ENCODE measurements around the gene KIAA1549. TPM values are rescaled to one million over a fixed set of nuclear protein-coding genes. Genes with fewer than 3 reads are reported as not detected.
A peak's percentile ranks its signal among the peaks of the same experiment; 100 is the strongest.

Gene KIAA1549
- total and polyA plus RNA-seq, 9 donors: 1.2 to 5.0 (median 3.6) TPM

DNA sequence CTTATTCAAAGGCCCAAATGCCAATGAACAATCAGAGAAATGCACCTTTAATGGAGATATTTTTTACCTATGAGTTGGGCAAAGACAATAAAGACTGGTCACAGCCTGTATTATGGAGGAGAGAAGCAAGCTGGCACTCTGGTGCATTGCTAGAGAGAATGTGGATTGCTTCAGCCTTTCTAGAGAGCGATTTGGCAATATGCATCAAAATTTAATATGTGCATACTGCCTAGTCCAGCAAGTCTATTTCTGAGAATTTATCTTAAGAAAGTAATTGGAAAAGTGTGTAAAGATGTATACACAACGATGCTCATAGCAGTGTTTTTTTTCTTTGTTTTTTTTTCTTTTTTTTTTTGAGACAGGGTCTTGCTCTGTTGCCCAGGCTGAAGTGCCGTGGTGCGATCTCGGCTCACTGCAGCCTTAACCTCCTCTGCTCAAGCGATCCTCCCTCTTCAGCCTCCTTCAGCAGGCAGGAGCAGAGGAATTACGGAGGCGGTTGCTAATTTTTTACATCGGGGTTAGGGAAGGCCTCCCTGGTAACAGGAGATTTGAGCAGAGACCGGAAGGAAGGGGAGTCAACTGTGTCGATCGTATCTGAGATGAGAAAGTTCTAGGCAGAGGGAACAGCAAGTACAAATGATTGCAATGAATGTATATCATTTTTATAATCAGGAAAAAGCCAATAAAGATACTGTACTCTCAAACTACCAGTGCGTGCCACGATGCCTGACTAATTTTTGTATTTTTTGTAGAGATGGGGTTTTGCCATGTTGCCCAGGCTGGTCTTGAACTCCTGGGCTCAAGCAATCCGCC, 16.4 kb downstream of the KIAA1549 start:
- Histone ChIP-seq H3K27ac (no peak overlapping the region), H3K4me3 (no peak overlapping the region), H3K9me3 (no peaks in the 10 kb centered on the region), H3K4me1 (ENCODE audit: insufficient read depth) (peaks cover 4% of the 10 kb centered on the region), H3K27me3 (no peaks in the 10 kb centered on the region), H3K36me3 (no peaks in the 10 kb centered on the region)
- intact Hi-C loops (cut with DNase I): no loop called here
- 91 to 92% (median 91%) methylated on average over 15 of the region's 15 CpGs for WGBS, 3 donors
- TF ChIP-seq, protein P1, sequence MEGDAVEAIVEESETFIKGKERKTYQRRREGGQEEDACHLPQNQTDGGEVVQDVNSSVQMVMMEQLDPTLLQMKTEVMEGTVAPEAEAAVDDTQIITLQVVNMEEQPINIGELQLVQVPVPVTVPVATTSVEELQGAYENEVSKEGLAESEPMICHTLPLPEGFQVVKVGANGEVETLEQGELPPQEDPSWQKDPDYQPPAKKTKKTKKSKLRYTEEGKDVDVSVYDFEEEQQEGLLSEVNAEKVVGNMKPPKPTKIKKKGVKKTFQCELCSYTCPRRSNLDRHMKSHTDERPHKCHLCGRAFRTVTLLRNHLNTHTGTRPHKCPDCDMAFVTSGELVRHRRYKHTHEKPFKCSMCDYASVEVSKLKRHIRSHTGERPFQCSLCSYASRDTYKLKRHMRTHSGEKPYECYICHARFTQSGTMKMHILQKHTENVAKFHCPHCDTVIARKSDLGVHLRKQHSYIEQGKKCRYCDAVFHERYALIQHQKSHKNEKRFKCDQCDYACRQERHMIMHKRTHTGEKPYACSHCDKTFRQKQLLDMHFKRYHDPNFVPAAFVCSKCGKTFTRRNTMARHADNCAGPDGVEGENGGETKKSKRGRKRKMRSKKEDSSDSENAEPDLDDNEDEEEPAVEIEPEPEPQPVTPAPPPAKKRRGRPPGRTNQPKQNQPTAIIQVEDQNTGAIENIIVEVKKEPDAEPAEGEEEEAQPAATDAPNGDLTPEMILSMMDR (IDR thresholded peaks at IDR 0.05): no peak
- TF ChIP-seq POLR2A (IDR thresholded peaks at IDR 0.05): no peak
- TF ChIP-seq EP300 (IDR thresholded peaks at IDR 0.05): no peak
- no peak for DNase-seq

DNA sequence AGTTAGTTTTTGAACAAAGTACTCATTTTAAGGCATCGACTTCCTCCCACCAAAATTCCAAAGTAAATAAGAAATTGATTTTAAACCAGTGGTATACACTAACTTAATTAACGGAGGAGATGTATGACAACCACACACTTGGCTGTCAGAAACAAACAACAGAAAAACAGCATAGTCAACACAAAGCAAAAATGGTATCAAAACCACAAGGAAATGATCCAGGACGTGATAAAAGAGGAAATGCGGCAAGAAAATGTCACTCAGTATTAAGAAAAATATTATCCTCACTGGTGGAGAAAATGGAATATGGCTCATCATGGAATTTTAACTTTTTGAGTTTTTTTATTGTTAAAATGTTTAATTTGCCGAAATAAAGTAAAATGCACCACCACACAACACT, 17.5 kb downstream of the KIAA1549 start:
- Histone ChIP-seq H3K4me1 (ENCODE audit: insufficient read depth) (peaks cover 4% of the 10 kb centered on the region), H3K27ac (no peak overlapping the region), H3K27me3 (no peaks in the 10 kb centered on the region), H3K4me3 (no peak overlapping the region), H3K9me3 (no peaks in the 10 kb centered on the region), H3K36me3 (no peaks in the 10 kb centered on the region)
- 83 to 94% (median 85%) methylated on average over 5 of the region's 5 CpGs for WGBS, 3 donors
- DNase-seq: no peak
- intact Hi-C loops (cut with DNase I): no loop called here
- no peak for TF ChIP-seq POLR2A (IDR thresholded peaks at IDR 0.05)
- TF ChIP-seq, protein P1 (IDR thresholded peaks at IDR 0.05): no peak
- TF ChIP-seq EP300 (IDR thresholded peaks at IDR 0.05): no peak

DNA sequence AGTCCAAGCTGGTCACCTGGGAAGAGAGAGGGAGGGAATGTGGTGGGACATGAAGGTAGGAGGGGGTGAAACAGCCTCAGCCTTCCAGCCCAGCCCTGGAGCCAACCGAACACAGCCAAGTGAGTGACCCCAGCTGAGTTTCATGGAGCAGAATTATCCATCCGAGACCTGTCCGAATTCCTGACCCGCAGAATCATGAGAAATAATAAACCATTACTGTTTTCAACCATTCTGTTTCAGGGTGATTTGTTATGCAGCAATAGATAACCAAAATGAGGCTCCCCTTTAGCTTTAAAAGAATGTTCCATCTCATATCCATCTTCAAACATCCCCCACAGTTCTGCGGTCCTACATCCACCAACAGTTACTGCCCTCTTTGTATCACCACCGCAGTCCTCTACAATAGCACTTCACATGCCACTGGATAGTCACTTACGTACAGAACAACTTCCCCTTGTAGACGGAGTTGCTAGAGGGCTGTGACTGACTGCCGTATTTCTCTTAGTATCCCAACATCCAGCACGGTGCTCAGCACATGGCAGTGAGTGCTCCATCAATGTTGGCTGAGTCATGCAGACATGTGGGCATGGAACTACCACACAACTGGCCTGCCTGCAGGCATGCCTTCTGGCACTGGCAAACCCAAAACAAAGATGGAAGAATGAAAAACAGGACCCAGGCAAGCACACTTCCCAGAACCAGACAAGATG, 18.5 kb downstream of the KIAA1549 start:
- no peak overlapping the region for H3K4me3 ChIP-seq
- intact Hi-C loops (cut with DNase I): no loop called here
- no peak for DNase-seq
- 88 to 92% (median 90%) methylated on average over 10 of the region's 10 CpGs for WGBS, 3 donors
- H3K27ac ChIP-seq: no peak overlapping the region
- H3K4me1 ChIP-seq (ENCODE audit: insufficient read depth): peaks cover 4% of the 10 kb centered on the region
- H3K9me3 ChIP-seq: no peaks in the 10 kb centered on the region
- no peaks in the 10 kb centered on the region for H3K36me3 ChIP-seq
- H3K27me3 ChIP-seq: no peaks in the 10 kb centered on the region
- TF ChIP-seq, protein P1 (IDR thresholded peaks at IDR 0.05): no peak
- TF ChIP-seq POLR2A (IDR thresholded peaks at IDR 0.05) (no peak), EP300 (IDR thresholded peaks at IDR 0.05) (no peak)

DNA sequence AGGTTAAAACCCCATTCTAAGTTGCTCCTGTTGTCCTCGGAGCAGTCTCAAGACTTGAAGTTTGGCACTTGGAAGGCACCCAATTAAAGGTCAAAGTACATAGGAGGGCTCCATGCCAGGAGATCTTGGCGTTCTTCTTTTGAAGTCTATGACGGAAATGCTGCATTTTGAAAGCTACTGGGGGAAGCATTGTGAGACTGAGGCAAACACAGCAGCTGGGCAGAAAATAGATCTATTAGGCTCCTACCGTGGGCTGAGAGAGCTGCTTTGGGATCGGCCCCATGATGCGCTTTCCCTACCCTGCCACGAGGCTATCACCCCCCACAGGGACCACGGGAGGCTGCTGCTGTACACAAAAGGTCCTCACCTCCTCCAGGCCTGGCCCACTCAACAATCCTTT, 20.0 kb downstream of the KIAA1549 start:
- Histone ChIP-seq H3K4me1 (ENCODE audit: insufficient read depth) (peaks cover 4% of the 10 kb centered on the region), H3K9me3 (no peaks in the 10 kb centered on the region), H3K4me3 (no peak overlapping the region), H3K27me3 (no peaks in the 10 kb centered on the region), H3K27ac (no peak overlapping the region), H3K36me3 (no peaks in the 10 kb centered on the region)
- TF ChIP-seq EP300 (IDR thresholded peaks at IDR 0.05): no peak
- TF ChIP-seq, protein P1 (IDR thresholded peaks at IDR 0.05): no peak
- intact Hi-C loops (cut with DNase I): no loop called here
- peak in 1 of 5 donors; percentile 46 for DNase-seq
- 33 to 38% (median 37%) methylated on average over 8 of the region's 8 CpGs for WGBS, 3 donors

Data from ovary (tissue), 9 donors.